Breast epithelium (tissue), 4 donors: ENCODE results near the gene CHMP1A. TPM values are rescaled to one million over a fixed set of nuclear protein-coding genes. Genes with fewer than 3 reads are reported as not detected.
"Not testable (repeated sequence)": the region's sequence is repeated elsewhere in the genome, so short reads cannot be mapped to it uniquely, and the experiment has no call there.

Experiments used
- DNase-seq, 2 donors: peaks; one replicate each; pipeline ENCODE4 v3.0.0-alpha.2; 2019; ENCODE audit warnings: low spot score in 2 of 2
- H3K27ac ChIP-seq, 2 donors: fragments of 200-600 bp; sonication (generic) in 1 of 2; one replicate each; pipeline ENCODE4 v1.5.1; 2016 to 2019; ENCODE audit warnings: mild to moderate bottlenecking in 1 of 2
- H3K27me3 ChIP-seq, 2 donors: fragments of 200-600 bp; sonication (generic) in 1 of 2; one replicate each; pipeline versions ENCODE4 v1.5.1 to v1.6.0; 2017 to 2019; ENCODE audit warnings: control low read depth in 1 of 2, mild to moderate bottlenecking in 1 of 2
- H3K36me3 ChIP-seq: fragments of 200-600 bp; one replicate; pipeline ENCODE4 v1.5.1; 2019
- H3K4me1 ChIP-seq, 2 donors: fragments of 200-600 bp; sonication (generic); one replicate each; pipeline ENCODE4 v1.5.1; 2016 to 2019; ENCODE audit warnings: control low read depth in 1 of 2
- H3K4me3 ChIP-seq, 3 donors: fragments of 200-600 bp; sonication (generic); 1 replicate in 2 of 3; 2 replicates in 1 of 3; pipeline ENCODE4 v1.5.1; 2016 to 2019; ENCODE audit warnings: mild to moderate bottlenecking in 3 of 3, moderate library complexity in 2 of 3
- H3K9me3 ChIP-seq, 2 donors: fragments of 200-600 bp; sonication (generic) in 1 of 2; one replicate each; pipeline ENCODE4 v1.5.1; 2016 to 2019; ENCODE audit warnings: control low read depth in 1 of 2
- CTCF ChIP-seq, 3 donors: fragments of 450-650 bp; IDR thresholded peaks; one replicate each; pipeline ENCODE4 v1.5.1; 2016 to 2017; ENCODE audit warnings: antibody characterized with exemption in 3 of 3, mild to moderate bottlenecking in 3 of 3, moderate library complexity in 3 of 3
- POLR2A ChIP-seq: fragments of 450-650 bp; IDR thresholded peaks from one replicate; pipeline ENCODE4 v1.6.1; 2016; ENCODE audit warnings: antibody characterized with exemption, mild to moderate bottlenecking, moderate library complexity
- POLR2AphosphoS5 ChIP-seq, 3 donors: sonication (generic); formaldehyde crosslinking; IDR thresholded peaks; one replicate each; pipeline ENCODE4 v1.6.1; 2017; ENCODE audit warnings: antibody characterized with exemption in 3 of 3
- intact Hi-C: fragments of 100-400 bp; cut with DNase I; formaldehyde crosslinking; loops from one replicate; pipeline ENCODE4 v1.15.1; 2023; ENCODE audit warnings: low total_unique reads
- total RNA-seq, 3 donors: library from RNA; depleted of rRNA; stranded (reverse); fragments of >200 nt; gene quantifications; one replicate each; pipeline ENCODE4 v1.1.0, GENCODE V29; 2016

CHMP1A gene
- total RNA-seq, 3 donors from 2014 or later = 67.5 to 100.0 (median 86.2) TPM

DNA sequence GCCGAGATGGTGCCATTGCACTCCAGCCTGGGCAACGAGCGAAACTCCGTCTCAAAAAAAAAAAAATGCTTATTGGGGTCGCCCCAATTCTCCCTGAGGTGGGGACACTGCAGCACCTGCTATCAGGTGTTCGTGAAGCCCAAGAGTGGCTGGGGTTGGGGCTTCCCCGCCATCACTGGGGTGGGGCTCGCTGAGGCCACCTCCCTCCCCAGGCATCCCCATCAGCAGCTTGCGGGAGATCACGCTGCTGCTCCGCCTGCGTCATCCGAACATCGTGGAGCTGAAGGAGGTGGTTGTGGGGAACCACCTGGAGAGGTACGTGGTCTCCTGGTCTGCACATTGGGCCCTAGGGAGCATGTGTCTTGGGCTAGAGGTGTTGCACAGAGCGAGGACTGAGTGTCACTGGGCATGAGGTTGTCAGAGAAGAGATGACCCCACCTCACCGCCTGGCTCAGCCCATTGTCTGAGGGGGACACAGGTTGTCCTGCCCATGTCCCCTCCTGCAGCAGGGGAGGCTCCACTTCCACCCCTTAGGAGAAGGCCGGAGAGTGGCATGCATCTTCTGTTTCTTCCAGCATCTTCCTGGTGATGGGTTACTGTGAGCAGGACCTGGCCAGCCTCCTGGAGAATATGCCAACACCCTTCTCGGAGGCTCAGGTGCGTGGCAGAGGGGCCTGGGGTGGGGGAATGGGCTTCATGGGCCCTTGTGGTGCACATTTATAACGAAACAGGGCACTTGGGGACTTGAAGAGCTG is 33.9 kb upstream of the CHMP1A start:
- no peaks in the 10 kb centered on the region for H3K9me3 ChIP-seq
- intact Hi-C loops = no loop called here
- peaks cover 7% of the 10 kb centered on the region in 2 donors for H3K4me1 ChIP-seq
- no peak for TF ChIP-seq CTCF (IDR thresholded peaks at IDR 0.05)
- no peak for TF ChIP-seq POLR2A
- TF ChIP-seq POLR2AphosphoS5 (IDR thresholded peaks at IDR 0.05) = no peak
- H3K27me3 ChIP-seq = no peaks in the 10 kb centered on the region
- no peak overlapping the region for H3K4me3 ChIP-seq
- no peak for DNase-seq
- no peaks in the 10 kb centered on the region for H3K36me3 ChIP-seq
- no peak overlapping the region for H3K27ac ChIP-seq

- intact Hi-C loops = no loop called here
- H3K27ac ChIP-seq = no peak overlapping the region
- H3K9me3 ChIP-seq = no peaks in the 10 kb centered on the region
- no peaks in the 10 kb centered on the region for H3K27me3 ChIP-seq
- peaks cover 7% of the 10 kb centered on the region in 2 donors for H3K4me1 ChIP-seq
- H3K4me3 ChIP-seq = no peak overlapping the region
- no peak for DNase-seq
- no peak for TF ChIP-seq CTCF (IDR thresholded peaks at IDR 0.05)
- TF ChIP-seq POLR2A = no peak
- TF ChIP-seq POLR2AphosphoS5 (IDR thresholded peaks at IDR 0.05) = no peak
- no peaks in the 10 kb centered on the region for H3K36me3 ChIP-seq
Observed at GRCh38 chr16:89690392-89690901, 32.9 kb upstream of the CHMP1A start.

DNA sequence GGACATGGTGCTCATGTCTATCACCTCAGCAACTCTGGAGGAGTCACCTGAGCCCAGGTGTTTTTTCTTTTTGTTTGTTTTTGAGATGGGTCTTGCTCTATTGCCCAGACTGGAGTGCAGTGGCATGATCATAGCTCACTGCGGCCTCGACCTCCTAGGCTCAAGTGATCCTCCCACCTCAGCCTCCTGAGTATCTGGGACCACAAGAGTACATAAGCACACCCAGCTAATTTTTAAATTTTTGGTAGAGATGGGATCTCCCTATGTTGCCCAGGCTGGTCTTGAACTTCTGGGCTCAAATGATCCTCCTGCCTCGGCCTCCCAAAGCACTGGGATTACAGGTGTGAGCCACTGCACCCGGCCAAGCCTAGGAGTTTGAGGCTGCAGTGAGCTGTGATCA is 32.1 kb upstream of the CHMP1A start:
- not testable (repeated sequence) for H3K36me3 ChIP-seq, H3K4me3 ChIP-seq

DNA sequence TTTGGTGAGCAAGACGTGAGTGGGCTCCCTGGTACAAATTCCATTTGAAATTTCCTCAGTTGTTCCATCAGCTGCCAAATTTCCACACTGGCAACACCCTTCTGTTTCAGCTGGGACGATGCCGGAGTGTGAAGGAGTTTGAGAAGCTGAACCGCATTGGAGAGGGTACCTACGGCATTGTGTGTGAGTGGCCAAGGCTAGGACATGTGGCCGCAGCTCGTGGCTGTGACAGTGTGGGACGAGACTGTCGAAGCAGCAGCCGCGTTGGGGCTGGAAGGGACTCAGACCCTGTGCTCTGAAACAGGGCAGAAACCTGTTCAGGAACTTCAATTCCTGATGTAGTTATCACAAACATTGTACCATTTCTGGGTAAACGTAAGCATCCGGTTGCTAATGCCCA is 31.6 kb upstream of the CHMP1A start:
- TF ChIP-seq POLR2A (no peak), POLR2AphosphoS5 (IDR thresholded peaks at IDR 0.05) (no peak)

More for the DNA sequence above, 32.1 kb upstream of the CHMP1A start:
- H3K27ac ChIP-seq, H3K9me3 ChIP-seq, H3K4me1 ChIP-seq, intact Hi-C loops, H3K27me3 ChIP-seq, DNase-seq: not testable (repeated sequence)

GRCh38 chr16:89688395-89688794 is 30.9 kb upstream of the CHMP1A start:
- intact Hi-C loops = no loop called here
- DNase-seq = no peak
- TF ChIP-seq POLR2AphosphoS5 (IDR thresholded peaks at IDR 0.05) = no peak
- no peak for TF ChIP-seq CTCF (IDR thresholded peaks at IDR 0.05)
- TF ChIP-seq POLR2A = no peak
- Histone ChIP-seq H3K27me3 (no peaks in the 10 kb centered on the region), H3K9me3 (no peaks in the 10 kb centered on the region), H3K36me3 (no peaks in the 10 kb centered on the region), H3K4me3 (no peak overlapping the region), H3K4me1 (peaks cover 7% of the 10 kb centered on the region in 2 donors), H3K27ac (no peak overlapping the region)

More for the DNA sequence above, 31.6 kb upstream of the CHMP1A start:
- no peaks in the 10 kb centered on the region for H3K36me3 ChIP-seq
- no peak overlapping the region for H3K27ac ChIP-seq
- DNase-seq = no peak
- H3K4me1 ChIP-seq = peaks cover 7% of the 10 kb centered on the region in 2 donors
- H3K27me3 ChIP-seq = no peaks in the 10 kb centered on the region
- no peak overlapping the region for H3K4me3 ChIP-seq
- intact Hi-C loops = no loop called here
- H3K9me3 ChIP-seq = no peaks in the 10 kb centered on the region

- Histone ChIP-seq H3K9me3 (no peaks in the 10 kb centered on the region), H3K36me3 (no peaks in the 10 kb centered on the region), H3K4me1 (peaks cover 7% of the 10 kb centered on the region in 2 donors), H3K27me3 (no peaks in the 10 kb centered on the region), H3K27ac (peak overlapping the region; percentile 77 to 93), H3K4me3 (peak overlapping the region; percentile 76 to 87 (median 77))
- DNase-seq = no peak
- no peak for TF ChIP-seq POLR2A
- TF ChIP-seq CTCF (IDR thresholded peaks at IDR 0.05) = no peak
- TF ChIP-seq POLR2AphosphoS5 (IDR thresholded peaks at IDR 0.05) = no peak
- intact Hi-C loops = no loop called here
Observed at GRCh38 chr16:89687092-89687940, 29.8 kb upstream of the CHMP1A start.
